Immature natural killer cell (primary cell): Measurements from ENCODE around the gene PAPOLB. TPM values are rescaled to one million over a fixed set of nuclear protein-coding genes. Genes with fewer than 3 reads are reported as not detected.

ENCODE experiments used
- DNase-seq, 3 donors: peaks; one replicate each; pipeline ENCODE4 v3.0.0; 2022; ENCODE audit warnings: mixed read lengths in 1 of 3
- H3K27ac Mint-ChIP-seq, 6 donors: one replicate each; pipeline ENCODE4 v1.8.0; 2020; ENCODE audit warnings: mixed read lengths in 6 of 6, mild to moderate bottlenecking in 5 of 6, inconsistent platforms in 4 of 6, moderate library complexity in 3 of 6
- H3K27me3 Mint-ChIP-seq, 3 donors: one replicate each; pipeline ENCODE4 v1.8.0; 2020 to 2021; ENCODE audit warnings: low read depth in 3 of 3, mild to moderate bottlenecking in 3 of 3, mixed read lengths in 3 of 3, moderate library complexity in 3 of 3, inconsistent platforms in 1 of 3
- H3K36me3 Mint-ChIP-seq, 3 donors: one replicate each; pipeline ENCODE4 v1.8.0; 2020; ENCODE audit warnings: mixed read lengths in 3 of 3, inconsistent platforms in 2 of 3, mild to moderate bottlenecking in 2 of 3
- H3K4me1 Mint-ChIP-seq, 2 donors: one replicate each; pipeline ENCODE4 v1.8.0; 2020; ENCODE audit warnings: inconsistent platforms in 2 of 2, mild to moderate bottlenecking in 2 of 2, mixed read lengths in 2 of 2, moderate library complexity in 1 of 2
- H3K4me3 Mint-ChIP-seq, 5 donors: one replicate each; pipeline ENCODE4 v1.8.0; 2020; ENCODE audit warnings: mild to moderate bottlenecking in 5 of 5, mixed read lengths in 5 of 5, inconsistent platforms in 3 of 5, moderate library complexity in 3 of 5
- H3K9me3 Mint-ChIP-seq, 6 donors: one replicate each; pipeline ENCODE4 v1.8.0; 2020; ENCODE audit warnings: mild to moderate bottlenecking in 6 of 6, mixed read lengths in 6 of 6, inconsistent platforms in 4 of 6, moderate library complexity in 3 of 6
- polyA plus RNA-seq, 3 donors: library from polyadenylated mRNA; unstranded; fragments of 300-500 nt; fragmentation: Illumina TruSeq; gene quantifications; one replicate each; pipeline ENCODE4 v1.2.3, GENCODE V29; 2021

PAPOLB gene
- polyA plus RNA-seq, 3 donors from 2014 or later: 0.21 TPM; not detected in 2

DNA sequence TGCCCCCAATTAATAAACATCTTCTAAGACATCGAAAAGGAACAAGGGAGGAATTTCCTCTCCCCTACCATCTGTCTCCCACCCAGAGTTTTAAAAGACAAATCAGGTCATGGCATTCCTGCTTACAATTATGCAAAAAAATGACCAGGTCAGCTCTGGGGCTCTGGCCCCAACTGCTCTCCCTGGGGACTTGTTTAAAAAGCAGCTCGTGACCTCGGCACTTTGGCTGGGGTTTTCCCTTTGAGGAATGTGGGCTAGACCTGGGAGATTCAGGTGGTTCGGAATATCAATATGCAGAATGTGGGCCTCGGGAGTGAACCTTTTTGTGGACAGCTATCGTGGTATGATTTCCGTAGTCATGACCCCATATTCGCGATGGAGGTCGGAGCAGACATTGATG, 22.3 kb upstream of the PAPOLB start:
- Mint-ChIP-seq H3K27me3 (peaks cover 5 to 14% (median 12%) of the 10 kb centered on the region in 3 donors), H3K4me3 (peak overlapping the region in 3 of 5 donors; percentile 12 to 56 (median 33)), H3K27ac (peak overlapping the region in 1 of 6 donors; percentile 42), H3K9me3 (no peaks in the 10 kb centered on the region), H3K36me3 (no peaks in the 10 kb centered on the region), H3K4me1 (peaks cover 10 to 13% of the 10 kb centered on the region in 2 donors)
- no peak for DNase-seq

DNA sequence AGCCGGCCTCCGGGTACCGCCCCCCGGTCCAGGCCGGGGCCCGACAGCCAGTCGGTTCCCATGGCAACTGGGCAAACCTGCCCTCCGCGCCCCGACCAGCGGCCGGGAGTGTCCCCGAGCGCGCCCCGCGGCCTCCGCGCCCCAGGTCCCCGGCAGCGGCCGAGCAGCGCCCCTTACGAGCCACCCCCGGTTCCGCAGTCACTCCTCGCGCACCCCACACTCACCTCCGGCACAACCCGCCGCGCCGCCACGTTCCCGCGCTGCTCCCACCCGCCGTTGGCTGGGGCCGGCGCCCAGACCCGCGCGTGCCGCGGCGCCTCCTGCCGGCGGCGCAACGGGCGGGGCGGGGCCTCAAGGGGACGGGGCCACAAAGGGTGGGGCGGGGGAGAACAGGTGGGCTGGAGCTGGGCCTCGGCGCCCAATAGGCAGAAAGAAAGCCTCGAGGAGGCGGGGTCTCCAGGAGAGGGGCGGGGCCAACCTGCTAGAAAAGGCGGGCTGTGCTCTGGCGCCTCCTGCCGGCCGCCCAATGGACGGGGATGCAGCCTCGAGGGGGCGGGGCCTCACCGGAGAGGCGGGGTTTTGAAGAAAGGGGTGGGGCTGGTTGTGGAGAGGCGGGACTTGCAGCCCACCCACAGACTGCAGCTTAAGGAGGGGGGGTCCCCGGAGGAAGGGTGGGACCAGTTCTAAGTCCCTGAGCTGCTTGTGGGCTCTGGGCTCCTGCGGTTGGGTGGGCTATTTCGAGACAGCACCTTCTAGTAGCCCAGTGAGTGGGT, 21.7 kb upstream of the PAPOLB start, which contains the start of gene RADIL:
Gene RADIL, minus strand, starts transcription at position 345 of the 773 bp plus-strand sequence. CDS start 5,577 bp downstream, outside the sequence.
- Mint-ChIP-seq H3K27ac (peak within 1 kb of the TSS in 2 of 6 donors; percentile 37 to 42), H3K9me3 (no peaks in the 10 kb centered on the region), H3K36me3 (no peaks in the 10 kb centered on the region), H3K27me3 (peaks cover 5 to 14% (median 13%) of the 10 kb centered on the region in 3 donors), H3K4me3 (peak within 1 kb of the TSS; percentile 70 to 76 (median 73)), H3K4me1 (peaks cover 10 to 13% of the 10 kb centered on the region in 2 donors)
- DNase-seq: peak; percentile 92

DNA sequence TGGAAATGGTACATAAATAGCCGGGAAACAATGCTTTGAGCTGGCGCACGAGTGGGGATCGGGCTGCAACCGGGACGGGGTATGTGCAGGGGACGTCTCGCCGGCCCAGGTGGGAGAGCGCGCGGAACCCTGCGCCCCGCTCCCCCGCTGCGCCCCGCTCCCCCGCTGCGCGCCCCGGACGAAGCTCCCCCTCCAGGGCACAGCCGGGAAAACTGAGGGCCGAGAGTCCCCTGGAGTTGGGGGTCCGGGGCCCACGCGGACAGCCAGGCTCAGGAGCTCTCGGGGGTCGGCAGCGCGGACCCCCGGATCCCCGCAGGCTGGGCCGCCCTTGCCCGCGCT, 21.2 kb upstream of the PAPOLB start:
- peaks cover 5 to 15% (median 13%) of the 10 kb centered on the region in 3 donors for H3K27me3 Mint-ChIP-seq
- no peak overlapping the region for H3K27ac Mint-ChIP-seq
- H3K36me3 Mint-ChIP-seq: no peaks in the 10 kb centered on the region
- H3K4me3 Mint-ChIP-seq: peak overlapping the region; percentile 70 to 76 (median 73)
- DNase-seq: no peak
- H3K9me3 Mint-ChIP-seq: no peaks in the 10 kb centered on the region
- H3K4me1 Mint-ChIP-seq: peaks cover 10 to 13% of the 10 kb centered on the region in 2 donors

DNA sequence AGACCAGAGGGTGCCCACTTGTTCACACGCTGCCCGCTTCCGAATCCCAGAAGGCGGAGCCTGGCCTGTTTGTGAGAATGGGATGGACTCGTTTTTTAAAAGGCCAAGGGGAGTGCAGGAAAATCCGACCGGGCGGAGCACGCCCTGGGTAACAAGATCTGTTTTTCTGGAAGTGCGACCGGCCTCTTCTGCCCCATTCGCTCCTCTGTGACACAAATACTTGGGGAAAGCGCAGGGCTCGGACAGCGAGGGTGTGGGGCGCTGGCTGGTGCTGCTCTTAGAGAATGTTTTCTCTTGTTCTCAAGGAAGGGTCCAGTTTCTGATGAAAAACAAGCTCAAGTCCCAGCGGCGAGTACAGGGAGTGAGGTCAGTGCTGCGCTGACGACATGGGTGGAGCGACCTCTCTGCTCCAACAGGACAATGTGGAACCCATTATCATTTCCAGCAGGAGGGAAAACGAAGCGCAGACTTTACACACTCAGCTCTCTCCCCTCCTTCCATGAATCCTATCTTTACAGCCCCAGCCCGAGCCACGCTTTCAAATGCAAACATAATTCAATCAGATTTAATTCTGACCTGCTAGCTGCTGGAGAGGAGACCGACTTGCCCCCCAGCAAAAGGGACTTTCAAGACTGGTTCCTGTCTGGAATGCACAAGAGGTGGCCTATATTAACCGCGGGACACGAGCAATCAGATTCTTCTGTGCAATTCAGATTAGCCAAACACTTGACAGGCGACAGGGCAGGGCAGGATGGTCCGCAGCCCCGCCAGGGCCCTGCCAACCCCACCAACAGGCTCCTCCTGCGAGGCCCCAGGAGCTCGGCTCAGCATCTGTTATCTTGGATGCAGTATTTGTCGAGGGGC, 20.6 kb upstream of the PAPOLB start:
- H3K4me3 Mint-ChIP-seq: peak overlapping the region; percentile 70 to 76 (median 73)
- H3K27me3 Mint-ChIP-seq: peaks cover 5 to 14% (median 12%) of the 10 kb centered on the region in 3 donors
- H3K4me1 Mint-ChIP-seq: peaks cover 10 to 13% of the 10 kb centered on the region in 2 donors
- H3K27ac Mint-ChIP-seq: peak overlapping the region in 2 of 6 donors; percentile 14 to 37
- no peaks in the 10 kb centered on the region for H3K9me3 Mint-ChIP-seq
- no peaks in the 10 kb centered on the region for H3K36me3 Mint-ChIP-seq
- DNase-seq: no peak

DNA sequence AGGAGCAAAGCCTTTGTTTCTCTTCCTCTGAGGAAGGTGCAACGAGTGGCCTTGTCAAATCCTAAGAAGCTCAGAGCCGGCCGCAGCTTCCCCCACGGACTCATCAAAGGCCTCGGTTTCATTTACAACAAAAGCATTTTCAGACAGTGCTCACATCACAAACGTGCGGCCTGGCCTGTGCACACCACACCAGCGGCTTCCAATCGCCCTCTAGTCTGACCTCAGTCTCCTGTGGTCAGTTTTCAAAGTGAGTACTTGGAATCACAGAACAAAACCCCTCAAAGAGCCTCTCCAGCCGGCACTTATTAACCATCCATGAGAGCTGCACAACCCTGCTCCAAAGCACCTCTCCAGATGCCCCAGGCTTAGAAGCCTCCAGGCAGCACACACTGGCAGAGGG, 18.4 kb upstream of the PAPOLB start:
- Mint-ChIP-seq H3K9me3 (no peaks in the 10 kb centered on the region), H3K4me3 (no peak overlapping the region), H3K27ac (no peak overlapping the region), H3K27me3 (peaks cover 7 to 14% (median 10%) of the 10 kb centered on the region in 3 donors), H3K36me3 (no peaks in the 10 kb centered on the region), H3K4me1 (peaks cover 10 to 13% of the 10 kb centered on the region in 2 donors)
- no peak for DNase-seq

DNA sequence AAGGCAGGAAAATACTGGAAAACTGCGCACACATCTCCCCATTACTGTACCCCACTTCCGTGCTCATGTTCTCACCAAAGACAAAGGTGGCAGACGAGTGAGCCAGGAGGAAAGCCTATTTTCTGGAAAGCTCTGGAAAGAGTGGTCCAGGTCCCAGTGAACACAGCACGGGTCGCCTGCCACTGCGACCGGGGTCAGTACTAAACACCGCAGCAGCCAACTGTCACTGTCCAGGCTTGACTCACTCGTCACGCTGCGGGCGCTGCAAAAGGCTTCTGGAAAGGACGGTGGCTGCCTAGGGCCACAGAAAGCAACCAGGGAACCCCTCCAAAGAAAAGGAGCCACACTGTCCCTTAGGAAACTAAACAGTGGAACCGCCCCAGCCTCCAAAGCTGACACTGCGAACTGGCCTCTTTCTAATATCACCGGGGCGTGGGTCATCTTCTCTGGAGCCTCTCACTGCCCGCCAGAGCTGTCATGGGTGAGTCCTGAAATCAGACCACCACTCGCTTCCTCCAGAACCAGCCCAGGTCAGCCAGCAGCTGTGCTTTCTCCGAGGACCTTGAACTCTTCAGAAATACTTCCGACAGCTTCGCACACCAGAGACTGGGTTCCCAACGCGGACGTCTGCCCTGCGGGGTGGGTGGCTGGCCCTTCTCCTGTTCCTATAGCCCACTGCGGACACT, 17.7 kb upstream of the PAPOLB start:
- no peak overlapping the region for H3K27ac Mint-ChIP-seq
- peaks cover 10 to 13% of the 10 kb centered on the region in 2 donors for H3K4me1 Mint-ChIP-seq
- peaks cover 7 to 14% (median 10%) of the 10 kb centered on the region in 3 donors for H3K27me3 Mint-ChIP-seq
- DNase-seq: no peak
- no peaks in the 10 kb centered on the region for H3K36me3 Mint-ChIP-seq
- H3K4me3 Mint-ChIP-seq: no peak overlapping the region
- no peaks in the 10 kb centered on the region for H3K9me3 Mint-ChIP-seq

DNA sequence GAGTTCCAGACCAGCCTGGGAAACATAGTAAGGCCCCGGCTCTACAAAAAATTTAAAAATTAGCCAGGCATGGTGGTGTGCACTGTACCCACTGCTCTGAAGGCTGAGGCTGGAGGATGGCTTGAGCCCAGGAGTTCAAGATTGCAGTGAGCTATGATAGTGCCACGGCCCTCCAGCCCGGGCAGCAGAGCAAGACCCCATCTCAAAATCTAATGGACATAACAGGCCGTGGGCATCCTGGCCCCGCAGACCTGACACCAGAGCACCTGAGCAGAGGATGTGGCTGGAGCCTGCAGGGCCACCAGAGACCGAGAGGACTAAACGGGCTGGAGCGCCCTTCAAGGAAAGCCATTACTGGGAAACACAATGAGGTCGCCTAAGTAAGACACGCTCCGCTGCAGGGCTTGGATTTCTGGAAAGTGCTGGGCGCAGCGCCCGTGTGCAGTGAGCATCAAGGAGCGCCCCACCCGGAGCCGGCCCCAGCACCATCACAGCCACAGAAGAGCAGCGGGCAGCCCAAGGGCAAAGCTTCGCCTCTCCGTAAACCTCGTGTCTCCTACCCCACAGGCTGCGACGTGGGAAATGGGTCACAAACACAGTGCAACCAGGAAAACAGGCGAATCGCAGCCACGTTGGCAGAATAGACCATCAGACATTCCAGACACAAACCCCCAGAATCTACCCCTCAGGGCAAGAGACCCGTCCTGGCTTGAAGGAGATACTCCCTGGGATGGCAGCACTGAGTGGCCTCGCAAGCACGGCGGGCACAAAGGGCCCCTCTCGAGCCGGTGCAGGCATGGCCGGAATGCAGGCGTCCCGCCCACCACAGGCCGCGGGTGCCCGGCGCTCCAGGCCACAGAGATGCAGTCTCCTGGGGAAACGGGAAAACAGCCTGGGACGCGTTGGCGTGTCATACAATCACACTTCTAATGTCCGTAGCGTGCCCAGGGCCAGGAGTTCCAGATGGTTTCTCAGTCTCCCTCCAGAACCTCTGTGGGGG, 16.8 kb upstream of the PAPOLB start:
- Mint-ChIP-seq H3K4me3 (no peak overlapping the region), H3K4me1 (peaks cover 8 to 13% of the 10 kb centered on the region in 2 donors), H3K9me3 (no peaks in the 10 kb centered on the region), H3K27me3 (peaks cover 8 to 11% (median 10%) of the 10 kb centered on the region in 3 donors), H3K36me3 (no peaks in the 10 kb centered on the region), H3K27ac (no peak overlapping the region)
- DNase-seq: no peak

DNA sequence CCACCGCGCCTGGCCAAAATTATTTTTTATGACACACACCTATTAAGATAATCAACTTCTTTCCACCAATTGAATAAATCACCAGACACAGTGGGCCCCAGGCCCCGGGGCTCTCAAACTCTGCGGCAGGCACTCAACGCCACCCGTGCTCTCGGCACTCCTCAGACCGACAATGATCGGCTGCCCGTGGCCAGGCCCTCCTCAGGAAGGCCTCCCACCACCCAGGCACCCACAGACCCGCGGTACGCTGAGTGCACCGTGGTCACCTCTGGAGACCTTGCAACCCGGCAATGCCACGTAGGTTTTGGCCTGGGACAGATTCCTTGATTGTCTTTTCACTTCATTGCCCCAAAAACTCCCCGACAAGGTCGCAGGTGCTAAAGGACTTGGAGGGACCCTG, 14.8 kb upstream of the PAPOLB start:
- H3K4me3 Mint-ChIP-seq: no peak overlapping the region
- no peak overlapping the region for H3K27ac Mint-ChIP-seq
- no peaks in the 10 kb centered on the region for H3K9me3 Mint-ChIP-seq
- H3K36me3 Mint-ChIP-seq: no peaks in the 10 kb centered on the region
- H3K27me3 Mint-ChIP-seq: peaks cover 6 to 12% (median 11%) of the 10 kb centered on the region in 3 donors
- peaks cover 20% of the 10 kb centered on the region in 2 donors for H3K4me1 Mint-ChIP-seq
- DNase-seq: no peak

DNA sequence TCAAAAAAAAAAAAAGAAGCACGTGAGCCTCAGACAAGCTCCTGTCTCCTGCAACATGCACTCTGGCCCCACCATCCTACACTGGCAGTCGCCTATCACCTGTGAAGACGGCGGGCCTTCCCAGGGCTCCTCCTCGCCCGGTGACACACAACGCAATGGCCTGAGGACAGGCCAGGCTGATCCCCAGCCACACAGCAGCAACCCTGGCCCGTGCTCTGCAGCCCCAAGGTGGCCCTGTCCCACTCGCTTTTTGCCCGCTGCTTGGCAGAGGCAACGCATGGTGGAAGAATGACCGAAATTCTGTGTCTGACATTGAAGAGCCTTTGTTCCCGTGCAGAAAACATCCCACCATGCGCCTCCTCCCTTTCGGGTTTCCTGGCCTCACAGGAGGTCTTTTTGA, 13.6 kb upstream of the PAPOLB start:
- Mint-ChIP-seq H3K27ac (no peak overlapping the region), H3K9me3 (no peaks in the 10 kb centered on the region), H3K4me3 (no peak overlapping the region), H3K27me3 (peaks cover 3 to 14% (median 12%) of the 10 kb centered on the region in 3 donors), H3K4me1 (peaks cover 30% of the 10 kb centered on the region in 2 donors), H3K36me3 (no peaks in the 10 kb centered on the region)
- no peak for DNase-seq

DNA sequence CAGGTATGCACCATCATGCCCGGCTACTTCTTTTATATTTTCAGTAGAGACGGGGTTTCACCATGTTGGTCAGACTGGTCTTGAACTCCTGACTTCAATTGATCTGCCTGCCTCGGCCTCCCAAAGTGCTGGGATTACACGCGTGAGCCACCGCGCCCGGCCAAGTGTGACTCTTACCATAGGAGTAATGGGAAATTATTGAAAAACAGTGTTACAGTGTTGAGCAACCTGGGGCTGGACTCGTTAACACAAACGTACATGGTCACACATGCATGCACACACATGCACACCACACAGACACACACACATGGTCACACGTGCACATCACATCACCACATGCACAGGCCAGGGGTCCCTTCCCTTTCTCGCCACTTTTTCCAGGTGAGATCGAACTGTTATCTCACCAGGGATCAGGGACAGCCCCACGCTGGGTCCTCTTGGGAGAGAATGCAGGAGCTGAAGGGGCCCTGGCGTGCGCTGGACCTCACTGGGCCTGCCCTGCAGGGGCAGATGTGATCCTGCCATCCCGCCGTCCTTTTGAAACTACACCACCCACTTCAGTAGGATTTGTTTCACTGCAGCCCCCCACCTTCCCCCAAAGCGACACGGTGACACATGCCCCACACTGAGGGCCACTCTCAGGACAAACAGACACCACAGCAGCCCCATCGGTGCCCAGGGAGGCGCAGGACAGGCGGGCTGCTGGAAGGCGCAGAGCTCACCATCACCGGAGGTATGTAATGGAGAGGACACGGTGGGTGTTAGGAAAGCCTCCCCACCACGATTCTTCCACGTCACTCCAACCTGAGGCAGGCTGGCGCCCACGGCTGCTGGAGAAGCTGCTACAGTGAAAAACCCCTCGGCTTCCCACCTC, 11.5 kb upstream of the PAPOLB start:
- peak overlapping the region in 3 of 6 donors; percentile 17 to 94 (median 91) for H3K27ac Mint-ChIP-seq
- no peaks in the 10 kb centered on the region for H3K36me3 Mint-ChIP-seq
- H3K4me1 Mint-ChIP-seq: peaks cover 30% of the 10 kb centered on the region in 2 donors
- peak overlapping the region in 4 of 5 donors; percentile 58 to 81 (median 74) for H3K4me3 Mint-ChIP-seq
- no peaks in the 10 kb centered on the region for H3K9me3 Mint-ChIP-seq
- DNase-seq: no peak
- peaks cover 3 to 14% (median 8%) of the 10 kb centered on the region in 3 donors for H3K27me3 Mint-ChIP-seq

DNA sequence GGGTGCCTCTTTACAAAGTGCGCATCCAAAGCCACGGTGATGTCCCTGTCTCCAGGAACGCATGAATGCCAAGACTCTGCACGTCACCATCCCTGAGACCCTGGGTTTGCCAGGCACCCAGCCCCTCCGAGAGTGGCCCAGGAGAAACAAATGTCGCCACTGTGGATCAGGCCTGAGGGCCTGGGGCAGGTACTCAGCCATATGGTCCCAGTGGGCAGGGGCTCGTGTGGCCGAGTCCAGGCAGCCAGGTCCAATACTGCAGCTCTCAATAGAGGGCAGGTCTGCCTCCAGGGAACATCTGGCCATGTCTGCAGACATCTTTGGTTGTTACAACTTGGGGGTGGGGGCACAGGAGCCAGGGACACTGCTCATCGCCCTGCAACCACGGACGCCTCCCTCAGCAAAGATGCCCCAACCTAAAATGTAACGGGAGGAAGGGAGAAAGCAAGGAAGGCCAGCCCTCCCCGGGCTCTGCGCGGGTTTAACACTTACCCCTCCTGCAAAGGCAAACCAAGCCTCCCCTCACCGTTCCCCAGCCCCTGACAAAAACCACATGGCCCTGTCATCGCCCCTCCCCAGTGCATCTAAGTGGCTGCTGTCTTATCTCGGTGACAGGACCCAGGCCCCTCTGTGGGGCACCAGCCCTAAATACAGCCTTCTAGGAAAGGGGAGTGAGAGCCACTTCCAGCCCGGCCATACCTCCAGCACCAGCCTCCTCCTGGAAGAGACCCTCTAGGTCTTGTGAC, 10.3 kb upstream of the PAPOLB start:
- DNase-seq: peak in 2 of 3 donors; percentile 40 to 57
- H3K36me3 Mint-ChIP-seq: no peaks in the 10 kb centered on the region
- peaks cover 4 to 14% (median 8%) of the 10 kb centered on the region in 3 donors for H3K27me3 Mint-ChIP-seq
- H3K9me3 Mint-ChIP-seq: no peaks in the 10 kb centered on the region
- peak overlapping the region; percentile 58 to 81 (median 68) for H3K4me3 Mint-ChIP-seq
- peak overlapping the region; percentile 73 to 95 (median 87) for H3K27ac Mint-ChIP-seq
- peaks cover 30% of the 10 kb centered on the region in 2 donors for H3K4me1 Mint-ChIP-seq
